Smooth muscle cell (in vitro differentiated cells): ENCODE measurements around the gene JAG2. TPM values are rescaled to one million over a fixed set of nuclear protein-coding genes. Genes with fewer than 3 reads are reported as not detected.

Source experiments
- DNase-seq: peaks from one replicate; lab custom pipeline; 2025; ENCODE audit not compliant: unreplicated experiment; lab: John Stamatoyannopoulos, UW
- H2AFZ ChIP-seq: fragments of 200-600 bp; sonication (generic); 2 replicates; pipeline ENCODE4 v1.6.0; 2016; ENCODE audit warnings: antibody characterized with exemption, low read depth, mild to moderate bottlenecking
- H3F3A ChIP-seq: fragments of 200-600 bp; sonication (generic); 2 replicates; pipeline ENCODE4 v1.6.0; 2017; ENCODE audit warnings: antibody characterized with exemption, low read depth
- H3K27ac ChIP-seq: fragments of 200-600 bp; sonication (generic); 2 replicates; pipeline ENCODE4 v1.5.1; 2016; ENCODE audit warnings: low read depth, mild to moderate bottlenecking
- H3K27me3 ChIP-seq: fragments of 200-600 bp; sonication (generic); 2 replicates; pipeline ENCODE4 v1.6.1; 2016; ENCODE audit warnings: low read depth, mild to moderate bottlenecking
- H3K36me3 ChIP-seq: fragments of 200-600 bp; sonication (generic); 2 replicates; pipeline ENCODE4 v1.5.1; 2016; ENCODE audit warnings: low read depth
- H3K4me1 ChIP-seq: fragments of 200-600 bp; sonication (generic); 2 replicates; pipeline ENCODE4 v1.5.1; 2016; ENCODE audit warnings: low read depth
- H3K4me2 ChIP-seq: fragments of 200-600 bp; sonication (generic); 2 replicates; pipeline ENCODE4 v1.6.0; 2016; ENCODE audit warnings: mild to moderate bottlenecking
- H3K4me3 ChIP-seq: fragments of 200-600 bp; sonication (generic); 2 replicates; pipeline ENCODE4 v1.5.1; 2016; ENCODE audit warnings: mild to moderate bottlenecking
- H3K79me2 ChIP-seq: fragments of 200-600 bp; sonication (generic); 2 replicates; pipeline ENCODE4 v1.6.0; 2016; ENCODE audit warnings: low read depth, mild to moderate bottlenecking
- H3K9ac ChIP-seq: fragments of 200-600 bp; sonication (generic); 2 replicates; pipeline ENCODE4 v1.6.0; 2016; ENCODE audit warnings: low read depth
- H3K9me3 ChIP-seq: fragments of 200-600 bp; sonication (generic); replicated peaks from 2 replicates; pipeline ENCODE4 v1.5.1; 2016; ENCODE audit warnings: low read depth
- H4K20me1 ChIP-seq: fragments of 200-600 bp; sonication (generic); 2 replicates; pipeline ENCODE4 v1.6.0; 2016; ENCODE audit warnings: low read depth
- CTCF ChIP-seq: fragments of 200-600 bp; sonication (generic); IDR thresholded peaks from 2 replicates; pipeline ENCODE4 v1.5.1; 2017; ENCODE audit warnings: borderline replicate concordance, mild to moderate bottlenecking, antibody characterized with exemption; ENCODE audit not compliant: insufficient read depth, poor library complexity, severe bottlenecking
- WGBS: methylation state at CpG from one replicate; pipeline ENCODE4 v1.1.7; 2016; ENCODE audit warnings: low lambda C conversion rate; 5-methylcytosine and 5-hydroxymethylcytosine counted together
- polyA plus RNA-seq: library from polyadenylated mRNA; unstranded; fragments of >200 nt; fragmentation: Nextera tagmentation; extraction: Ambion mirVana; gene quantifications from 2 replicates; pipeline ENCODE4 v1.2.1, GENCODE V29; 2016
- total RNA-seq: library from RNA; depleted of rRNA; stranded (reverse); fragments of >200 nt; gene quantifications from 2 replicates; pipeline ENCODE4 v1.2.3, GENCODE V29; 2014

The JAG2 gene
- total and polyA plus RNA-seq, 2 experiments from 2014 or later = 5.0 to 5.8 TPM

- no peaks in the 10 kb centered on the region for H3K36me3 ChIP-seq
- no peaks in the 10 kb centered on the region for H3K27me3 ChIP-seq
- H3K79me2 ChIP-seq = no peaks in the 10 kb centered on the region
- 96% methylated on average over 21 of the region's 27 CpGs for WGBS
- no peaks in the 10 kb centered on the region for H3F3A ChIP-seq
- TF ChIP-seq CTCF = no peak
- no peaks in the 10 kb centered on the region for H3K4me1 ChIP-seq
- no peak overlapping the region for H3K9ac ChIP-seq
- no peak overlapping the region for H3K4me2 ChIP-seq
- H3K9me3 ChIP-seq = no peaks in the 10 kb centered on the region
- no peak overlapping the region for H3K27ac ChIP-seq
- no peak overlapping the region for H2AFZ ChIP-seq
- no peaks in the 10 kb centered on the region for H4K20me1 ChIP-seq
- DNase-seq = no peak
- H3K4me3 ChIP-seq = no peak overlapping the region
These were observed 25.0 kb downstream of the JAG2 start for GRCh38 chr14:105143451-105144025.

- Histone ChIP-seq H3K36me3 (no peaks in the 10 kb centered on the region), H3K4me1 (no peaks in the 10 kb centered on the region), H4K20me1 (no peaks in the 10 kb centered on the region), H3K4me2 (no peak overlapping the region), H3K79me2 (no peaks in the 10 kb centered on the region), H3F3A (no peaks in the 10 kb centered on the region), H3K4me3 (no peak overlapping the region), H3K9ac (no peak overlapping the region), H3K9me3 (no peaks in the 10 kb centered on the region), H3K27ac (no peak overlapping the region), H2AFZ (no peak overlapping the region), H3K27me3 (no peaks in the 10 kb centered on the region)
- no peak for DNase-seq
- WGBS = 98% methylated on average over 56 of the region's 60 CpGs
- TF ChIP-seq CTCF = no peak
These were observed 25.7 kb downstream of the JAG2 start for GRCh38 chr14:105142651-105143450.

DNA sequence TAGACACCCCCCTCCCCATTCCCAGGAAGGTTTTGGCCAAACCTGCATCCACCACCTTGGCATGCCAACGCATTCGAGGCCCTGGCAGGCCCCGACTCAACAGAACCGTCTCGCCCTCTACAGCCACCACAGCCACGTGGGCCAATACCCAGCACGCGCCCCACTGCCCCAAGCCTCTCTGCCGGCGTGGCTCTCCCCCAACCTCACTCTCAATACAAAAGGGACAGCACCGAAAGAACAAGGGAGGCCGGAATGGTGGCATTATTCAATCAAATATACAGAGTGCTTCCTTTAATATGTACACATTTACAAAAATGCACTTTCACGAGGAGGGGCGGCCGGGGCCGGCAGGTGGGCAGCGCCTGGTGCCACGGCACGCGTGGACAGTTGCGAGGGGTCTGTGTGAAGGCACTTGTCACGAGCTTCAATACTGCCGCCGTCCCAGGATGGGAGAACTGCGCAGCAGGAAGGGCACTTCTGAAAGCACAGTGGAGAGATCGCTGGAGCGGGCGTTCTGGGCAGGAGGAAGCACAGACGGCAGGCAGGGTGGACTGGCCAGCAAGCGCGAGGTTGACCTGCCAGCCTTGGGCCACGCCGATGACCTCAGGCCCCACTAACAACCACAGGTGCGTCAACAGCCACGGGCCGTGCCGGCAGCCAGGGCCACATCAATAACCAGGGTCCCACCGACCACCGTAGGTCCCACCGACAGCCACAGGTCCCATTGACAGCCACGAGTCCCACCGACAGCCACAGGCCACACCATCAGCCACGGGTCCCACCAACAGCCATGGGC is 26.9 kb downstream of the JAG2 start:
- no peak overlapping the region for H2AFZ ChIP-seq
- no peak overlapping the region for H3K9ac ChIP-seq
- no peaks in the 10 kb centered on the region for H3K9me3 ChIP-seq
- no peaks in the 10 kb centered on the region for H3K79me2 ChIP-seq
- H3K4me2 ChIP-seq = no peak overlapping the region
- no peak overlapping the region for H3K4me3 ChIP-seq
- no peak overlapping the region for H3K27ac ChIP-seq
- TF ChIP-seq CTCF = no peak
- WGBS = 95% methylated on average over 41 of the region's 43 CpGs
- H4K20me1 ChIP-seq = no peaks in the 10 kb centered on the region
- no peaks in the 10 kb centered on the region for H3K36me3 ChIP-seq
- no peaks in the 10 kb centered on the region for H3F3A ChIP-seq
- no peaks in the 10 kb centered on the region for H3K27me3 ChIP-seq
- no peaks in the 10 kb centered on the region for H3K4me1 ChIP-seq
- no peak for DNase-seq
